IMR-90 (cell line): Measurements from ENCODE around the gene LCMT2.

Experiments used
- CEBPB ChIP-seq: IDR thresholded peaks from 2 replicates; pipeline ENCODE4 v1.6.1; 2012; ENCODE audit warnings: low read depth, low read length, improper control_type of control experiment
- CTCF ChIP-seq: conservative IDR thresholded peaks from 2 replicates; pipeline ENCODE4 v1.5.1; 2012; ENCODE audit warnings: mild to moderate bottlenecking, low read depth, low read length, improper control_type of control experiment
- POLR2A ChIP-seq: IDR thresholded peaks from 2 replicates; pipeline ENCODE4 v1.6.1; 2012; ENCODE audit warnings: mild to moderate bottlenecking, low read depth, low read length
- TF ChIP-seq, protein P1 (sequence below): fragments of 150-350 bp; IDR thresholded peaks from 2 replicates; pipeline ENCODE4 v1.6.1; 2016; ENCODE audit warnings: low read depth, mild to moderate bottlenecking, low read length, moderate library complexity, borderline replicate concordance
- TF ChIP-seq, protein P2 (sequence below): fragments of 150-350 bp; IDR thresholded peaks from 2 replicates; pipeline ENCODE4 v1.6.1; 2017; ENCODE audit warnings: mild to moderate bottlenecking, antibody characterized with exemption, low read length, low read depth

DNA sequence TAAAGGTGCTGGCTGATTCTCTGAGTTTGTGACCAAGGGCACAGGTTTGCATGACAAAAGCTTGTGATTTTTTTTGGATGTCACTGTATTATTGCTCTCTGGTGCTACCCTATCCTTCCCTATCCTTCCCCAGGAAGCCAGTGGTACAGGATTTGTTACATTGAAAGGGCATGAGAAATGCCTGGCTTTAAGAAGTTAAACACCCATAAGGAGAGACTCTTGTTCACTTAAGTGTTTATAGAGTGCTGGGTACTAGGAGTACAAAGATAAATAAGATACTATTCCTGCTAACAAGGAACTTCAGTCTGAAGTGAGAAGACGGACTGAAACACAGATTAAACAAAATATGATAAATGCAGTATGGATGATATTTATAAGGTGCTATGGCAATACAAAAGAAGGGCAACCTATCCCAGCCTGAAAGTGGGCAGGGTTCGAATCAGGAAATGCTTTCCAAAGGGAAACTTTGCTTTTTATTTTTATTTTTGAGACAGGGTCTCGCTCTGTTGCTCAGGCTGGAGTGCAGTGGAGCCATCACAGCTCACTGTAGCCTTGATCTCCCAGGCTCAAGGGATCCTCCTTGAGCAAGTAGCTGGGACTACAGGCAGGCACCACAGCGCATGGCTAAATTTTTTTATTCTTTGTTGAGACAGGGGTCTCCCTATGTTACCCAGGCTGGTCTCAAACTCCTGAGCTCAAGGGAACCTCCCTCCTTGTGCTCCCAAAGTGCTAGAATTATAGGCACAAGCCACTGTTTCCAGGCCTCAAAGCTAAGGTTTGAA is 11.2 kb downstream of the LCMT2 start:
- TF ChIP-seq CTCF (no peak), CEBPB (no peak), POLR2A (no peak)
- TF ChIP-seq, protein P1, sequence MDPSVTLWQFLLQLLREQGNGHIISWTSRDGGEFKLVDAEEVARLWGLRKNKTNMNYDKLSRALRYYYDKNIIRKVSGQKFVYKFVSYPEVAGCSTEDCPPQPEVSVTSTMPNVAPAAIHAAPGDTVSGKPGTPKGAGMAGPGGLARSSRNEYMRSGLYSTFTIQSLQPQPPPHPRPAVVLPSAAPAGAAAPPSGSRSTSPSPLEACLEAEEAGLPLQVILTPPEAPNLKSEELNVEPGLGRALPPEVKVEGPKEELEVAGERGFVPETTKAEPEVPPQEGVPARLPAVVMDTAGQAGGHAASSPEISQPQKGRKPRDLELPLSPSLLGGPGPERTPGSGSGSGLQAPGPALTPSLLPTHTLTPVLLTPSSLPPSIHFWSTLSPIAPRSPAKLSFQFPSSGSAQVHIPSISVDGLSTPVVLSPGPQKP, result no peak
- TF ChIP-seq, protein P2, sequence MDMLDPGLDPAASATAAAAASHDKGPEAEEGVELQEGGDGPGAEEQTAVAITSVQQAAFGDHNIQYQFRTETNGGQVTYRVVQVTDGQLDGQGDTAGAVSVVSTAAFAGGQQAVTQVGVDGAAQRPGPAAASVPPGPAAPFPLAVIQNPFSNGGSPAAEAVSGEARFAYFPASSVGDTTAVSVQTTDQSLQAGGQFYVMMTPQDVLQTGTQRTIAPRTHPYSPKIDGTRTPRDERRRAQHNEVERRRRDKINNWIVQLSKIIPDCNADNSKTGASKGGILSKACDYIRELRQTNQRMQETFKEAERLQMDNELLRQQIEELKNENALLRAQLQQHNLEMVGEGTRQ, result no peak
